ENCODE data around the gene CENPS. TPM values are rescaled to one million over a fixed set of nuclear protein-coding genes. Genes with fewer than 3 reads are reported as not detected.

The CENPS gene
- total RNA-seq, 4 donors from 2014 or later: 6.8 to 94.1 (median 11.8) TPM

DNA sequence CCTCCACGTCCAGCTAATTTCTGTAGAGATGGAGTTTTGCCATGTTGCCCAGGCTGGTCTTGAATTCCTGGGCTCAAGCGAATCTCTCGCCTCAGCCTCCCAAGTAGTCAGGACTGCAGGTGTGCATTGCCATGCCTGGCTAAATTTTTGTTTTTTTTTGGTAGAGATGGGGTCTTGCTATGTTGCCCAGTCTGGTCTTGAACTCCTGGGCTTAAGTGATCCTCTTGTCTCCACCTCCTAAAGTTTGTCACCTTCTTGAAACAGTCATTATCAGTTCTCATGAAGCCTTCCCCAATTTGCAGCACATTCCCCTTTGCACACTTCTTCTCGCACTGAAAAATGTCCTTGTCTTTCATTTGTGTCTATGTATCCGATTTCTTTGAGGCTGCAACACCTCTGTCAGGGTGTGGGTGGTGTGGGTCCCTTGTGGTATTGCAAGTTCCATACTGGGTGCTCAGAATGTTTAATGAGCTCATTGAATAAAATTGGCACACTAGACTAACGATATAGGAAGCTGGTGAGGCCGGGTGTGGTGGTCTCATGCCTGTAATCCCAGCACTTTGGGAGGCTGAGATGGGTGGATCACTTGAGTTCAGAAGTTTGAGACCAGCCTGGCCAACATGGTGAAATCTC is 16.7 kb downstream of the CENPS start:
- Histone ChIP-seq H3K36me3 (peaks cover 0 to 6% (median 0%) of the 10 kb centered on the region in 3 donors), H3K27me3 (no peaks in the 10 kb centered on the region), H3K27ac (no peak overlapping the region), H3K9me3 (no peaks in the 10 kb centered on the region), H3K4me1 (peaks cover 0 to 4% (median 0%) of the 10 kb centered on the region in 4 donors), H3K4me3 (no peak overlapping the region)
- no peak for DNase-seq
- no peak for TF ChIP-seq POLR2A (IDR thresholded peaks at IDR 0.05)
- TF ChIP-seq, protein P1, sequence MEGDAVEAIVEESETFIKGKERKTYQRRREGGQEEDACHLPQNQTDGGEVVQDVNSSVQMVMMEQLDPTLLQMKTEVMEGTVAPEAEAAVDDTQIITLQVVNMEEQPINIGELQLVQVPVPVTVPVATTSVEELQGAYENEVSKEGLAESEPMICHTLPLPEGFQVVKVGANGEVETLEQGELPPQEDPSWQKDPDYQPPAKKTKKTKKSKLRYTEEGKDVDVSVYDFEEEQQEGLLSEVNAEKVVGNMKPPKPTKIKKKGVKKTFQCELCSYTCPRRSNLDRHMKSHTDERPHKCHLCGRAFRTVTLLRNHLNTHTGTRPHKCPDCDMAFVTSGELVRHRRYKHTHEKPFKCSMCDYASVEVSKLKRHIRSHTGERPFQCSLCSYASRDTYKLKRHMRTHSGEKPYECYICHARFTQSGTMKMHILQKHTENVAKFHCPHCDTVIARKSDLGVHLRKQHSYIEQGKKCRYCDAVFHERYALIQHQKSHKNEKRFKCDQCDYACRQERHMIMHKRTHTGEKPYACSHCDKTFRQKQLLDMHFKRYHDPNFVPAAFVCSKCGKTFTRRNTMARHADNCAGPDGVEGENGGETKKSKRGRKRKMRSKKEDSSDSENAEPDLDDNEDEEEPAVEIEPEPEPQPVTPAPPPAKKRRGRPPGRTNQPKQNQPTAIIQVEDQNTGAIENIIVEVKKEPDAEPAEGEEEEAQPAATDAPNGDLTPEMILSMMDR (IDR thresholded peaks at IDR 0.05): no peak

DNA sequence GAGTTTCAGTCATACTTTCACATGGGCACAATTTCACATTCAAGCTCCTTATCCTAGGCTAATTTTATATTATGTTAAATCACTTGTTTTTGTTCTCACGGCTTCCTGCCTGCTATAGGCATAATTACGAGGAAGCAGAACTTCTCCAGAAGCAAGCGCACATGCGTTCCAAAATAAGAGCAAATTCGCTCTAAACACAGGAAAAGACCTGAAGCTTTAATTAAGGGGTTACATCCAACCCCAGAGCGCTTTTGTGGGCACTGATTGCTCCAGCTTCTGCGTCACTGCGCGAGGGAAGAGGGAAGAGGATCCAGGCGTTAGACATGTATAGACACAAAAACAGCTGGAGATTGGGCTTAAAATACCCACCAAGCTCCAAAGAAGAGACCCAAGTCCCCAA is 19.5 kb downstream of the CENPS start, which contains the start of gene CORT:
TSS of gene CORT (plus strand) at position 281 of the 400 bp plus-strand sequence. CDS start 193 bp downstream, outside the sequence.
- H3K27me3 ChIP-seq: no peaks in the 10 kb centered on the region
- H3K4me1 ChIP-seq: peaks cover 0 to 4% (median 0%) of the 10 kb centered on the region in 4 donors
- no peak for DNase-seq

GRCh38 chr1:10450156-10450814 is 20.1 kb downstream of the CENPS start:
- Histone ChIP-seq H3K27ac (no peak overlapping the region), H3K27me3 (no peaks in the 10 kb centered on the region), H3K4me3 (no peak overlapping the region), H3K4me1 (peaks cover 0 to 4% (median 0%) of the 10 kb centered on the region in 4 donors), H3K36me3 (no peaks in the 10 kb centered on the region), H3K9me3 (no peaks in the 10 kb centered on the region)
- no peak for TF ChIP-seq POLR2A (IDR thresholded peaks at IDR 0.05)
- TF ChIP-seq, protein P1 (IDR thresholded peaks at IDR 0.05): no peak
- DNase-seq: no peak

More for the DNA sequence above, 19.5 kb downstream of the CENPS start, which contains the start of gene CORT:
- H3K36me3 ChIP-seq: peaks cover 0 to under 1% (median 0%) of the 10 kb centered on the region in 3 donors
- no peak within 1 kb of the TSS for H3K27ac ChIP-seq
- no peak within 1 kb of the TSS for H3K4me3 ChIP-seq
- TF ChIP-seq, protein P1 (IDR thresholded peaks at IDR 0.05): no peak
- no peak for TF ChIP-seq POLR2A (IDR thresholded peaks at IDR 0.05)
- no peaks in the 10 kb centered on the region for H3K9me3 ChIP-seq

DNA sequence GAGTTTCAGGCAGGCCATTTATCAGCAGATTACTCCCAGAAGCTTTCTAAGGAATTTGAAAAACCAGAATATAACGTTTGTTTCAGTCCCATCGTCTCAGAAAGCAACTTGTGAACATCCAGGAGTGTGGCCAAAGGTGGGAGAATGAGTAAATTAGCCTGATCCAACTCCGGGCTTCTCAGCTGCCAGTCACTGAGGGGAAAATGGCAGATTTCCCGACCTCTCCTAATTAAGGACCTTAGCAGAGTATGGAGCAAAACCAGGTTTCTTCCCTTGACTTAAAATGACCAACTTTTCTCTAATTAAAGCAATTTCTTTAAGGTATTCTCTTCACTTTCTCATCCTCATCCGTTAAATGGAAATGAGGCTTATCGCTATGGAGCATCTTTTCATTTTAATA is 20.6 kb downstream of the CENPS start:
- no peaks in the 10 kb centered on the region for H3K9me3 ChIP-seq
- no peak for DNase-seq
- no peak overlapping the region for H3K27ac ChIP-seq
- no peak overlapping the region for H3K4me3 ChIP-seq
- no peak for TF ChIP-seq POLR2A (IDR thresholded peaks at IDR 0.05)
- TF ChIP-seq, protein P1 (IDR thresholded peaks at IDR 0.05): no peak
- H3K27me3 ChIP-seq: no peaks in the 10 kb centered on the region
- peaks cover 0 to 4% (median 0%) of the 10 kb centered on the region in 4 donors for H3K4me1 ChIP-seq
- no peaks in the 10 kb centered on the region for H3K36me3 ChIP-seq

DNA sequence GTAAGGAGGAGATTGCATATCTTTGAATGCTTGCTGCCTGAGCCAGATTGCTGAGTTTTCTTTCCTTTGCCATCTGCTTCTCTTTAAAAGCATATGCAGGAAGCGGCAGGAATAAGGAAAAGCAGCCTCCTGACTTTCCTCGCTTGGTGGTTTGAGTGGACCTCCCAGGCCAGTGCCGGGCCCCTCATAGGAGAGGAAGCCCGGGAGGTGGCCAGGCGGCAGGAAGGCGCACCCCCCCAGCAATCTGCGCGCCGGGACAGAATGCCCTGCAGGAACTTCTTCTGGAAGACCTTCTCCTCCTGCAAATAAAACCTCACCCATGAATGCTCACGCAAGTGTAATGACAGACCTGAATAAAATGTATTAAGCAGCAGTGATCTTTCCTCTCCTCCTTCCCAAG is 21.1 kb downstream of the CENPS start:
- Histone ChIP-seq H3K4me3 (no peak overlapping the region), H3K27me3 (no peaks in the 10 kb centered on the region), H3K9me3 (no peaks in the 10 kb centered on the region), H3K36me3 (no peaks in the 10 kb centered on the region), H3K27ac (no peak overlapping the region), H3K4me1 (peaks cover 0 to 4% (median 0%) of the 10 kb centered on the region in 4 donors)
- TF ChIP-seq, protein P1 (IDR thresholded peaks at IDR 0.05): no peak
- TF ChIP-seq POLR2A (IDR thresholded peaks at IDR 0.05): no peak
- no peak for DNase-seq

Measured in Peyer's patch (tissue), 4 donors.